Ovary (tissue), 3 donors: Measurements from ENCODE around the gene GSTT4.

Source experiments
- CTCF ChIP-seq, 3 donors: fragments of 450-650 bp in 2 of 3; fragments of 200-600 bp in 1 of 3; IDR thresholded peaks; one replicate each; pipeline versions ENCODE4 v1.5.1 to v1.8.0; 2016 to 2022; ENCODE audit warnings: antibody characterized with exemption in 3 of 3, mild to moderate bottlenecking in 1 of 3
- POLR2A ChIP-seq: fragments of 450-650 bp; IDR thresholded peaks from one replicate; pipeline ENCODE4 v1.6.1; 2017; ENCODE audit warnings: antibody characterized with exemption, mild to moderate bottlenecking, moderate library complexity
- donor health status: DM: no; HTN: no; CAD: no.

GRCh38 chr22:24010018-24010391, 4.8 kb upstream of the GSTT4 start:
- TF ChIP-seq CTCF (IDR thresholded peaks at IDR 0.05) (no peak), POLR2A (no peak)
